ENCODE results near the gene EPB41L2. TPM values are rescaled to one million over a fixed set of nuclear protein-coding genes. Genes with fewer than 3 reads are reported as not detected.

Gene EPB41L2
- total RNA-seq, 2 experiments from 2014 or later = 9.5 to 12.3 TPM

- intact Hi-C loops (cut with DNase I, micrococcal nuclease) = no loop called here
- no peaks in the 10 kb centered on the region for H3K4me1 ChIP-seq (ENCODE audit: insufficient read depth, low read length)
- H3K27ac ChIP-seq (ENCODE audit: low read depth in 1 of 2, low read length in 2 of 2) = no peak overlapping the region
- no peak for TF ChIP-seq CTCF (IDR thresholded peaks at IDR 0.05)
- H3K27ac Mint-ChIP-seq = no peak overlapping the region
- ChIA-PET POLR2A (no interaction called here), CTCF (no interaction called here)
- ATAC-seq (ENCODE audit: poor library complexity) (no peak), DNase-seq (no peak)
- no peaks in the 10 kb centered on the region for H3K36me3 Mint-ChIP-seq (ENCODE audit: low read depth)
- no peaks in the 10 kb centered on the region for H3K27me3 Mint-ChIP-seq
- no peaks in the 10 kb centered on the region for H3K9me3 ChIP-seq (ENCODE audit: control insufficient read depth in 1 of 2, insufficient read depth in 1 of 2, low read length in 2 of 2)
- no peak overlapping the region for H3K4me3 Mint-ChIP-seq
- H3K9me3 Mint-ChIP-seq = no peaks in the 10 kb centered on the region
- H3K4me1 Mint-ChIP-seq (ENCODE audit: low read depth) = no peaks in the 10 kb centered on the region
- H3K27me3 ChIP-seq (ENCODE audit: control insufficient read depth in 1 of 2, insufficient read depth in 2 of 2, low read length in 2 of 2) = no peaks in the 10 kb centered on the region
- no peaks in the 10 kb centered on the region for H3K36me3 ChIP-seq (ENCODE audit: insufficient read depth, low read length)
- H3K4me3 ChIP-seq (ENCODE audit: low read length) = no peak overlapping the region
Observed at GRCh38 chr6:130937942-130938604, 125.0 kb downstream of the EPB41L2 start.

DNA sequence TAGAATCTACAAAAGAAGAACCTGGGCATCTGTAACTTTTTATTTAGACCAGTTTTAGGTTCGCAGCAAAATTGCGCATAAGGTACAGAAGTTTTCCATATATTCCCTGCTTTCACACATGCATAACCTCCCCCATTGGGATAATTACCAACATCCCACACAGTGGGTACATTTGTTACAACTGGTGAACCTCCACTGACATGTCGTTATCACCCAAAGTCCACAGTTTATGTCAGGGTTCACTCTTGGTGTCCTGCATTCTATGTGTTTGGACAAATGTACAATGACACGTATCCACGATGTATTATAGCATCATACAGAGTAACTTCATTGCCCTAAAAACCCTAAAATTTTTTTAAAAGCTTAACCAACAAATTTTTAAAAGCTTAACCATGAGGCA lies 126.1 kb downstream of the EPB41L2 start:
- intact Hi-C loops (cut with DNase I, micrococcal nuclease) = no loop called here
- H3K4me3 ChIP-seq (ENCODE audit: low read length) = no peak overlapping the region
- no peaks in the 10 kb centered on the region for H3K9me3 ChIP-seq (ENCODE audit: control insufficient read depth in 1 of 2, insufficient read depth in 1 of 2, low read length in 2 of 2)
- ChIA-PET POLR2A (no interaction called here), CTCF (no interaction called here)
- no peaks in the 10 kb centered on the region for H3K36me3 Mint-ChIP-seq (ENCODE audit: low read depth)
- H3K4me1 ChIP-seq (ENCODE audit: insufficient read depth, low read length) = no peaks in the 10 kb centered on the region
- no peak for ATAC-seq (ENCODE audit: poor library complexity)
- no peaks in the 10 kb centered on the region for H3K27me3 ChIP-seq (ENCODE audit: control insufficient read depth in 1 of 2, insufficient read depth in 2 of 2, low read length in 2 of 2)
- no peak overlapping the region for H3K4me3 Mint-ChIP-seq
- no peak for DNase-seq
- H3K27ac Mint-ChIP-seq = no peak overlapping the region
- no peaks in the 10 kb centered on the region for H3K9me3 Mint-ChIP-seq
- H3K27ac ChIP-seq (ENCODE audit: low read depth in 1 of 2, low read length in 2 of 2) = no peak overlapping the region
- H3K27me3 Mint-ChIP-seq = no peaks in the 10 kb centered on the region
- no peak for TF ChIP-seq CTCF (IDR thresholded peaks at IDR 0.05)
- H3K36me3 ChIP-seq (ENCODE audit: insufficient read depth, low read length) = no peaks in the 10 kb centered on the region
- no peaks in the 10 kb centered on the region for H3K4me1 Mint-ChIP-seq (ENCODE audit: low read depth)

- no peaks in the 10 kb centered on the region for H3K4me1 ChIP-seq (ENCODE audit: insufficient read depth, low read length)
- Mint-ChIP-seq H3K4me1 (ENCODE audit: low read depth) (no peaks in the 10 kb centered on the region), H3K4me3 (no peak overlapping the region), H3K27me3 (no peaks in the 10 kb centered on the region), H3K27ac (no peak overlapping the region), H3K9me3 (no peaks in the 10 kb centered on the region), H3K36me3 (ENCODE audit: low read depth) (no peaks in the 10 kb centered on the region)
- H3K27me3 ChIP-seq (ENCODE audit: control insufficient read depth in 1 of 2, insufficient read depth in 2 of 2, low read length in 2 of 2) = no peaks in the 10 kb centered on the region
- no peaks in the 10 kb centered on the region for H3K36me3 ChIP-seq (ENCODE audit: insufficient read depth, low read length)
- no peaks in the 10 kb centered on the region for H3K9me3 ChIP-seq (ENCODE audit: control insufficient read depth in 1 of 2, insufficient read depth in 1 of 2, low read length in 2 of 2)
- H3K4me3 ChIP-seq (ENCODE audit: low read length) = no peak overlapping the region
- no peak overlapping the region for H3K27ac ChIP-seq (ENCODE audit: low read depth in 1 of 2, low read length in 2 of 2)
- POLR2A ChIA-PET = no interaction called here
- no peak for DNase-seq
- no peak for TF ChIP-seq CTCF (IDR thresholded peaks at IDR 0.05)
- intact Hi-C loops (cut with DNase I, micrococcal nuclease) = no loop called here
- CTCF ChIA-PET = no interaction called here
- ATAC-seq (ENCODE audit: poor library complexity) = no peak
Observed at GRCh38 chr6:130935978-130936377, 127.1 kb downstream of the EPB41L2 start.

All from CD4-positive, alpha-beta T cell (primary cell).